A673 (cell line): ENCODE measurements around the gene IQGAP1. TPM values are rescaled to one million over a fixed set of nuclear protein-coding genes. Genes with fewer than 3 reads are reported as not detected.

Experiments
- BruUV-seq: library from RNA; stranded (reverse); fragments of 400-500 nt; replicated peaks from 2 replicates; lab custom pipeline; 2021; lab: Mats Ljungman, UMichigan
- CTCF ChIA-PET: fragments of 300-600 bp; sonication (Branson Sonifier 250); formaldehyde crosslinking; loops from one replicate; lab custom pipeline; 2022; ENCODE audit warnings: antibody characterized with exemption; lab: Charles Lee
- POLR2A ChIA-PET: fragments of 300-600 bp; sonication (Branson Sonifier 250); formaldehyde crosslinking; loops from one replicate; lab custom pipeline; 2022; ENCODE audit warnings: antibody characterized with exemption; ENCODE audit not compliant: low non-redundant PET; lab: Charles Lee
- DNase-seq: peaks from one replicate; pipeline ENCODE4 v3.0.0-alpha.2; 2015; ENCODE audit warnings: low spot score
- H3K27ac ChIP-seq: fragments of 200-600 bp; sonication (generic); 2 replicates; pipeline ENCODE4 v1.5.1; 2016; ENCODE audit warnings: mixed run types, low read depth, mild to moderate bottlenecking, mixed read lengths, antibody characterized with exemption, low read length; ENCODE audit not compliant: poor library complexity, severe bottlenecking
- H3K27me3 ChIP-seq: fragments of 200-600 bp; sonication (generic); replicated peaks from 2 replicates; pipeline ENCODE4 v1.6.1; 2017; ENCODE audit warnings: mixed run types, low read depth, mild to moderate bottlenecking, mixed read lengths, antibody characterized with exemption, low read length; ENCODE audit not compliant: insufficient read depth, poor library complexity
- H3K36me3 ChIP-seq: fragments of 200-600 bp; sonication (generic); 2 replicates; pipeline ENCODE4 v1.6.1; 2016; ENCODE audit warnings: mixed run types, mild to moderate bottlenecking, mixed read lengths, antibody characterized with exemption, low read length; ENCODE audit not compliant: insufficient read depth, poor library complexity, severe bottlenecking
- H3K4me1 ChIP-seq: fragments of 200-600 bp; sonication (generic); 2 replicates; pipeline ENCODE4 v1.6.1; 2017; ENCODE audit warnings: mixed run types, mild to moderate bottlenecking, mixed read lengths, antibody characterized with exemption, low read length; ENCODE audit not compliant: insufficient read depth, poor library complexity, severe bottlenecking
- H3K4me3 ChIP-seq: fragments of 200-600 bp; sonication (generic); 2 replicates; pipeline ENCODE4 v1.5.1; 2016; ENCODE audit warnings: low read depth, mixed run types, mild to moderate bottlenecking, mixed read lengths, low read length; ENCODE audit not compliant: poor library complexity, severe bottlenecking
- H3K9me3 ChIP-seq: fragments of 200-600 bp; sonication (generic); 2 replicates; pipeline ENCODE4 v1.6.1; 2016; ENCODE audit warnings: mixed run types, low read depth, mild to moderate bottlenecking, mixed read lengths, antibody characterized with exemption, low read length; ENCODE audit not compliant: poor library complexity, severe bottlenecking
- EZH2 ChIP-seq: fragments of 200-600 bp; sonication (generic); IDR thresholded peaks from 2 replicates; pipeline ENCODE4 v1.6.1; 2017; ENCODE audit warnings: borderline replicate concordance, low read depth, mild to moderate bottlenecking, mixed read lengths, antibody characterized with exemption, low read length; ENCODE audit not compliant: poor library complexity, severe bottlenecking
- intact Hi-C: fragments of 100-400 bp; cut with micrococcal nuclease; formaldehyde crosslinking; loops from one replicate; pipeline ENCODE4 v1.10.0; 2022; ENCODE audit not compliant: unreplicated experiment
- total RNA-seq: library from RNA; stranded (reverse); gene quantifications from 2 replicates; pipeline ENCODE4 v1.2.3, GENCODE V29; 2021
- TF ChIP-seq, protein P1 (sequence below): fragments of 300-800, 200-600 bp; sonication (generic); conservative IDR thresholded peaks from 2 replicates; pipeline ENCODE4 v1.5.1; 2017; ENCODE audit warnings: low read depth, mild to moderate bottlenecking, antibody characterized with exemption, low read length, moderate library complexity, mixed read lengths

Gene IQGAP1
- total RNA-seq, 1 experiment from 2014 or later, result 119 TPM

DNA sequence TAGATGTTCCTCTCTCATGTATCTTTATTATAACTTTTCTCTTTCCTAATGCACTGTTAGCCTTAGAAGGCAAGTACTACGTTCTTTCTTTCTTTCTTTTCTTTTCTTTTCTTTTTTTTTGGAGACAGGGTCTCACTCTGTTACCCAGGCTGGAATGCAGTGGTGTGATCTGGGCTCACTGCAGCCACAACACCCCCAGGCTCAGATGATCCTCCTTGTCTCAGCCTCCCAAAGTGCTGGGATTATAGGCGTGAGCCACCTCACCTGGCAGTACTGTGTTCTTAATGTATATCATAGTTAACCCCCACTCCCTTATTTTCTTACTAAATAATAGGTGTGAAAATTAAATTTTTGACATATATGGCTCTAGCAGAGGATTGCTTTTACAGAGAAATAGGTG, 23.1 kb downstream of the IQGAP1 start:
- ChIA-PET CTCF (no interaction called here), POLR2A (no interaction called here)
- Histone ChIP-seq H3K9me3 (no peaks in the 10 kb centered on the region), H3K27me3 (no peaks in the 10 kb centered on the region), H3K27ac (no peak overlapping the region), H3K36me3 (no peaks in the 10 kb centered on the region), H3K4me1 (peaks cover 40% of the 10 kb centered on the region), H3K4me3 (no peak overlapping the region)
- TF ChIP-seq, protein P1, sequence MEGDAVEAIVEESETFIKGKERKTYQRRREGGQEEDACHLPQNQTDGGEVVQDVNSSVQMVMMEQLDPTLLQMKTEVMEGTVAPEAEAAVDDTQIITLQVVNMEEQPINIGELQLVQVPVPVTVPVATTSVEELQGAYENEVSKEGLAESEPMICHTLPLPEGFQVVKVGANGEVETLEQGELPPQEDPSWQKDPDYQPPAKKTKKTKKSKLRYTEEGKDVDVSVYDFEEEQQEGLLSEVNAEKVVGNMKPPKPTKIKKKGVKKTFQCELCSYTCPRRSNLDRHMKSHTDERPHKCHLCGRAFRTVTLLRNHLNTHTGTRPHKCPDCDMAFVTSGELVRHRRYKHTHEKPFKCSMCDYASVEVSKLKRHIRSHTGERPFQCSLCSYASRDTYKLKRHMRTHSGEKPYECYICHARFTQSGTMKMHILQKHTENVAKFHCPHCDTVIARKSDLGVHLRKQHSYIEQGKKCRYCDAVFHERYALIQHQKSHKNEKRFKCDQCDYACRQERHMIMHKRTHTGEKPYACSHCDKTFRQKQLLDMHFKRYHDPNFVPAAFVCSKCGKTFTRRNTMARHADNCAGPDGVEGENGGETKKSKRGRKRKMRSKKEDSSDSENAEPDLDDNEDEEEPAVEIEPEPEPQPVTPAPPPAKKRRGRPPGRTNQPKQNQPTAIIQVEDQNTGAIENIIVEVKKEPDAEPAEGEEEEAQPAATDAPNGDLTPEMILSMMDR, result no peak
- TF ChIP-seq EZH2, result no peak
- DNase-seq, result no peak
- no TSS peak for BruUV-seq
- intact Hi-C loops, result no loop called here

- no TSS peak for BruUV-seq
- TF ChIP-seq, protein P1, result no peak
- no peak for TF ChIP-seq EZH2
- H3K9me3 ChIP-seq, result no peaks in the 10 kb centered on the region
- no peaks in the 10 kb centered on the region for H3K36me3 ChIP-seq
- intact Hi-C loops, result no loop called here
- no peak overlapping the region for H3K4me3 ChIP-seq
- ChIA-PET CTCF (no interaction called here), POLR2A (no interaction called here)
- H3K4me1 ChIP-seq, result peaks cover 28% of the 10 kb centered on the region
- no peak for DNase-seq
- H3K27me3 ChIP-seq, result no peaks in the 10 kb centered on the region
- H3K27ac ChIP-seq, result no peak overlapping the region
These were observed 24.5 kb downstream of the IQGAP1 start for GRCh38 chr15:90412356-90413194.

GRCh38 chr15:90413411-90414379, 25.7 kb downstream of the IQGAP1 start:
- intact Hi-C loops, result no loop called here
- no peak overlapping the region for H3K27ac ChIP-seq
- TF ChIP-seq, protein P1, result no peak
- no peak for TF ChIP-seq EZH2
- no peaks in the 10 kb centered on the region for H3K36me3 ChIP-seq
- no peak overlapping the region for H3K4me3 ChIP-seq
- CTCF ChIA-PET, result interaction anchor here (0.6 kb wide), 1 partner anchor 272 kb away, joined by 3 read pairs; no protein-coding TSS in a partner anchor
- H3K27me3 ChIP-seq, result no peaks in the 10 kb centered on the region
- peaks cover 23% of the 10 kb centered on the region for H3K4me1 ChIP-seq
- BruUV-seq, result no TSS peak
- POLR2A ChIA-PET, result interaction anchor here (0.6 kb wide), 1 partner anchor 432 kb away, joined by 5 read pairs; no protein-coding TSS in a partner anchor
- no peaks in the 10 kb centered on the region for H3K9me3 ChIP-seq
- peak; percentile 52 for DNase-seq
